ENCODE results near the gene HBM. TPM values are rescaled to one million over a fixed set of nuclear protein-coding genes. Genes with fewer than 3 reads are reported as not detected.

Gene HBM, protein sequence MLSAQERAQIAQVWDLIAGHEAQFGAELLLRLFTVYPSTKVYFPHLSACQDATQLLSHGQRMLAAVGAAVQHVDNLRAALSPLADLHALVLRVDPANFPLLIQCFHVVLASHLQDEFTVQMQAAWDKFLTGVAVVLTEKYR
- 0.55 TPM in 1 of 2 replicates, not detected in the other for polyA plus RNA-seq

DNA sequence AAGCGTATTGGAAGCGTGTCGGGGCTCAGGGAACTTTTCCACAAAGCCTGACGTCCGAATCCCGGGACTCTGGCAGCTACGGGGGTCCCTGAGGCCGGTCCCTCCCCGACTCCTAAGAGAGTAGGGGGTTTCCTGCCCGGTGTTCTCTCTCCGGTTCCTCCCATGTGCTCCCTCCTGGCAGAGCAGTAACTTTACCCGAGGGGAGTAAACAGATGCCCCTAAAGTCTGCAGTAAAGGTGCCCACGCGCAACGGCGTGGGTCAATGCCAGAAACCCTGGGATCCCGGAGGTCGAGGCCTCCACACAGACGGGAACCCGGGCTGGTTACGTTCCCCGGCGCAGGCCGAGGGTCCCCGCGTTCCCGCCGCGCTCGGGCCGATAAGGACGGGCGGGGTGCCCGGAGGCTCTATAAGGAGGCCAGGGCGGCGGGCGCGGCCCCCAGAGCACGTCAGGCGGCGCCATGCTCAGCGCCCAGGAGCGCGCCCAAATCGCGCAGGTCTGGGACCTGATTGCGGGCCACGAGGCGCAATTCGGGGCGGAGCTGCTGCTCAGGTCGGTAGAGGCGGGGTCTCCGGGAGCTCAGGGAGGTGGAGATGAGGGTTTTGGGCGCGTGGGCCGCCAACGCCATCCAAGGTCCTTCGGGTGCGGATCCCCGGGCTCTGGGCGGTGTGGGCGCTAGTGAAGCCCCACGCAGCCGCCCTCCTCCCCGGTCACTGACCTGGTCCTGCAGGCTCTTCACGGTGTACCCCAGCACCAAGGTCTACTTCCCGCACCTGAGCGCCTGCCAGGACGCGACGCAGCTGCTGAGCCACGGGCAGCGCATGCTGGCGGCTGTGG, at the start of gene HBM:
TSS of gene HBM (plus strand) at position 440 of the 836 bp plus-strand sequence. CDS start at position 460, 20 bp downstream.

DNA sequence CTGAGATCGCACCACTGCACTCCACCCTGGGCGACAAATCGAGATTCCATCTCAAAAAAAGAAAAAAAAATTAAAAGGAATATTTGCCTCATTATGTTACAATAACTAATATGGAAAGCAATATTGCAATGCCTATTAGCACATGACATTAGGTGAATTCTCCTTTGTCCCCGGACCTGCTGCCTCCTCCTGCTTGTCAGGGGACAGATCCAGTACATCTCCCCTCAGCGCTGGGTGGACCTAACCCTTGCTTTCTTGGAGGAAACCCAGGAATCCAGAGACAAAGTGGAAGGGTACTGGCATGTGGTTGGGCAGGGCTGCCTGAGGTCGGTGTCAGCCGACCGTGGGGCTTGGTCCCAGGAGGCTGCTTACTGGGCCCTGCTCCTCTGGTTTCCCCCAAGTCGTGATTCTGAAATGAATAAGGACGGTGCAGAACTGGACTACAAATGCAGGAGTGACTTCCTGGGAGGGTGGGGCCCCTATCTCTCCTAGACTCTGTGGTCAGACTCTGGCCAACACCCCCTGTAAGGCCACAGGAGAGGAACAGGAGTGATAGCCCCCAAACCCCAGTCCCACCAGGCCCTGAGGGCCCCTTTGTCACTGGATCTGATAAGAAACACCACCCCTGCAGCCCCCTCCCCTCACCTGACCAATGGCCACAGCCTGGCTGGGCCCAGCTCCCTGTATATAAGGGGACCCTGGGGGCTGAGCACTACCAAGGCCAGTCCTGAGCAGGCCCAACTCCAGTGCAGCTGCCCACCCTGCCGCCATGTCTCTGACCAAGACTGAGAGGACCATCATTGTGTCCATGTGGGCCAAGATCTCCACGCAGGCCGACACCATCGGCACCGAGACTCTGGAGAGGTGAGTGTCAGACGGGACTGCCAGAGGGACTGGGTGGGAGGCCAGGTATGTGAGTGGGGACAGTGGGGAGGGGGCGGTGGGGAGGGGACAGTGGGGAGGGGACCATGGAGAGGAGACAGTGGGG, 13.3 kb upstream of the HBM start, which contains the start of gene HBZ:
TSS of gene HBZ (plus strand) at position 504 of the 988 bp plus-strand sequence. CDS start at position 770, 266 bp downstream.

DNA sequence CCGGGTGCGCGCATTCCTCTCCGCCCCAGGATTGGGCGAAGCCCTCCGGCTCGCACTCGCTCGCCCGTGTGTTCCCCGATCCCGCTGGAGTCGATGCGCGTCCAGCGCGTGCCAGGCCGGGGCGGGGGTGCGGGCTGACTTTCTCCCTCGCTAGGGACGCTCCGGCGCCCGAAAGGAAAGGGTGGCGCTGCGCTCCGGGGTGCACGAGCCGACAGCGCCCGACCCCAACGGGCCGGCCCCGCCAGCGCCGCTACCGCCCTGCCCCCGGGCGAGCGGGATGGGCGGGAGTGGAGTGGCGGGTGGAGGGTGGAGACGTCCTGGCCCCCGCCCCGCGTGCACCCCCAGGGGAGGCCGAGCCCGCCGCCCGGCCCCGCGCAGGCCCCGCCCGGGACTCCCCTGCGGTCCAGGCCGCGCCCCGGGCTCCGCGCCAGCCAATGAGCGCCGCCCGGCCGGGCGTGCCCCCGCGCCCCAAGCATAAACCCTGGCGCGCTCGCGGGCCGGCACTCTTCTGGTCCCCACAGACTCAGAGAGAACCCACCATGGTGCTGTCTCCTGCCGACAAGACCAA, 6.7 kb downstream of the HBM start, which contains the start of gene HBA2:
TSS of gene HBA2 (plus strand) at position 503 of the 568 bp plus-strand sequence. CDS start at position 540, 37 bp downstream.

DNA sequence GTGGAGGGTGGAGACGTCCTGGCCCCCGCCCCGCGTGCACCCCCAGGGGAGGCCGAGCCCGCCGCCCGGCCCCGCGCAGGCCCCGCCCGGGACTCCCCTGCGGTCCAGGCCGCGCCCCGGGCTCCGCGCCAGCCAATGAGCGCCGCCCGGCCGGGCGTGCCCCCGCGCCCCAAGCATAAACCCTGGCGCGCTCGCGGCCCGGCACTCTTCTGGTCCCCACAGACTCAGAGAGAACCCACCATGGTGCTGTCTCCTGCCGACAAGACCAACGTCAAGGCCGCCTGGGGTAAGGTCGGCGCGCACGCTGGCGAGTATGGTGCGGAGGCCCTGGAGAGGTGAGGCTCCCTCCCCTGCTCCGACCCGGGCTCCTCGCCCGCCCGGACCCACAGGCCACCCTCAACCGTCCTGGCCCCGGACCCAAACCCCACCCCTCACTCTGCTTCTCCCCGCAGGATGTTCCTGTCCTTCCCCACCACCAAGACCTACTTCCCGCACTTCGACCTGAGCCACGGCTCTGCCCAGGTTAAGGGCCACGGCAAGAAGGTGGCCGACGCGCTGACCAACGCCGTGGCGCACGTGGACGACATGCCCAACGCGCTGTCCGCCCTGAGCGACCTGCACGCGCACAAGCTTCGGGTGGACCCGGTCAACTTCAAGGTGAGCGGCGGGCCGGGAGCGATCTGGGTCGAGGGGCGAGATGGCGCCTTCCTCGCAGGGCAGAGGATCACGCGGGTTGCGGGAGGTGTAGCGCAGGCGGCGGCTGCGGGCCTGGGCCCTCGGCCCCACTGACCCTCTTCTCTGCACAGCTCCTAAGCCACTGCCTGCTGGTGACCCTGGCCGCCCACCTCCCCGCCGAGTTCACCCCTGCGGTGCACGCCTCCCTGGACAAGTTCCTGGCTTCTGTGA, 11.0 kb downstream of the HBM start, which contains the start of gene HBA1:
TSS of gene HBA1 (plus strand) at position 204 of the 906 bp plus-strand sequence. CDS start at position 241, 37 bp downstream.

DNA sequence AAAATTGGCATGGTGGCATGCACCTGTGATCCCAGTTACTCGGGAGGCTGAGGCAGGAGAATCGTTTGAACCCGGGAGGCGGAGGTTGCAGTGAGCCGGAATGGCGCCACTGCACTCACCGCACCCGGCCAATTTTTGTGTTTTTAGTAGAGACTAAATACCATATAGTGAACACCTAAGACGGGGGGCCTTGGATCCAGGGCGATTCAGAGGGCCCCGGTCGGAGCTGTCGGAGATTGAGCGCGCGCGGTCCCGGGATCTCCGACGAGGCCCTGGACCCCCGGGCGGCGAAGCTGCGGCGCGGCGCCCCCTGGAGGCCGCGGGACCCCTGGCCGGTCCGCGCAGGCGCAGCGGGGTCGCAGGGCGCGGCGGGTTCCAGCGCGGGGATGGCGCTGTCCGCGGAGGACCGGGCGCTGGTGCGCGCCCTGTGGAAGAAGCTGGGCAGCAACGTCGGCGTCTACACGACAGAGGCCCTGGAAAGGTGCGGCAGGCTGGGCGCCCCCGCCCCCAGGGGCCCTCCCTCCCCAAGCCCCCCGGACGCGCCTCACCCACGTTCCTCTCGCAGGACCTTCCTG, 14.4 kb downstream of the HBM start, which contains the start of gene HBQ1:
TSS of gene HBQ1 (plus strand) at position 359 of the 575 bp plus-strand sequence. CDS start at position 387, 28 bp downstream.

Other genes with a start within 250 kb of the HBM start
- gene POLR3K, start 112.4 kb upstream of the HBM start, polyA plus RNA-seq: 59.0 and 90.8 TPM in 2 replicates
- gene SNRNP25, start 112.2 kb upstream of the HBM start, polyA plus RNA-seq: 61.9 and 74.7 TPM in 2 replicates
- gene RHBDF1, start 93.3 kb upstream of the HBM start, polyA plus RNA-seq: 0.64 and 1.5 TPM in 2 replicates
- 2.1 and 5.7 TPM in 2 replicates for gene MPG, start 87.8 kb upstream of the HBM start, polyA plus RNA-seq
- gene NPRL3, start 27.3 kb upstream of the HBM start, polyA plus RNA-seq: 1.3 and 2.8 TPM in 2 replicates
- not detected in 2 replicates for gene HBZ, start 13.3 kb upstream of the HBM start, polyA plus RNA-seq
- 1.9 and 48.0 TPM in 2 replicates for gene HBA2, start 6.9 kb downstream of the HBM start, polyA plus RNA-seq
- 99.3 and 127 TPM in 2 replicates for gene HBA1, start 10.7 kb downstream of the HBM start, polyA plus RNA-seq
- 2.3 and 4.8 TPM in 2 replicates for gene HBQ1, start 14.5 kb downstream of the HBM start, polyA plus RNA-seq
- gene LUC7L, start 63.5 kb downstream of the HBM start, polyA plus RNA-seq: 17.1 and 24.7 TPM in 2 replicates
- gene FAM234A, start 68.8 kb downstream of the HBM start, polyA plus RNA-seq: 6.5 and 10.2 TPM in 2 replicates
- 2.8 and 2.9 TPM in 2 replicates for gene RGS11, start 110.0 kb downstream of the HBM start, polyA plus RNA-seq
- gene ARHGDIG, start 114.6 kb downstream of the HBM start, polyA plus RNA-seq: 2.6 and 15.2 TPM in 2 replicates
- gene PDIA2, start 117.2 kb downstream of the HBM start, polyA plus RNA-seq: 4.0 TPM in 1 of 2 replicates, not detected in the other
- 0.25 and 0.26 TPM in 2 replicates for gene AXIN1, start 186.7 kb downstream of the HBM start, polyA plus RNA-seq
- 10.1 and 15.9 TPM in 2 replicates for gene MRPL28, start 204.6 kb downstream of the HBM start, polyA plus RNA-seq
- 0.07 and 0.27 TPM in 2 replicates for gene PGAP6, start 216.0 kb downstream of the HBM start, polyA plus RNA-seq
- 3.8 and 4.8 TPM in 2 replicates for gene NME4, start 231.2 kb downstream of the HBM start, polyA plus RNA-seq
- gene DECR2, start 235.9 kb downstream of the HBM start, polyA plus RNA-seq: 3.3 and 5.9 TPM in 2 replicates